ENCODE measurements around the gene TTC1.

GRCh38 chr5:159971931-159972461, 36.9 kb upstream of the TTC1 start:
- TF ChIP-seq POLR2A (IDR thresholded peaks at IDR 0.05; ENCODE audit: low read length) (no peak), GATA1 (IDR thresholded peaks at IDR 0.05; ENCODE audit: low read depth, low read length) (no peak)
